NCI-H1417 treated with DMSO at 0.1 percent for 48 hours (cell line): Measurements from ENCODE around the gene CSTPP1.
"Not testable (repeated sequence)": the region's sequence is repeated elsewhere in the genome, so short reads cannot be mapped to it uniquely, and the experiment has no call there.

Source experiments
- DNase-seq: peaks from one replicate; lab custom pipeline; 2025; lab: John Stamatoyannopoulos, UW

The CSTPP1 gene

GRCh38 chr11:46991391-46991790 lies 54.8 kb downstream of the CSTPP1 start:
- no peak for DNase-seq

- DNase-seq = not testable (repeated sequence)
Observed at GRCh38 chr11:46992386-46992785, 55.8 kb downstream of the CSTPP1 start.

GRCh38 chr11:46997796-46998195 lies 61.2 kb downstream of the CSTPP1 start:
- DNase-seq = not testable (repeated sequence)

- no peak for DNase-seq
Observed at GRCh38 chr11:46999217-46999616, 62.7 kb downstream of the CSTPP1 start.

- no peak for DNase-seq
Observed at GRCh38 chr11:47000033-47000432, 63.5 kb downstream of the CSTPP1 start.

- DNase-seq = peak; percentile 41
Observed at GRCh38 chr11:47001781-47002181, 65.2 kb downstream of the CSTPP1 start.

- DNase-seq = no peak
Observed at GRCh38 chr11:47002390-47002789, 65.8 kb downstream of the CSTPP1 start.

- no peak for DNase-seq
Observed at GRCh38 chr11:47003180-47003877, 66.8 kb downstream of the CSTPP1 start.

- no peak for DNase-seq
Observed at GRCh38 chr11:47004595-47005033, 68.1 kb downstream of the CSTPP1 start.

GRCh38 chr11:47005441-47005840 lies 68.9 kb downstream of the CSTPP1 start:
- DNase-seq = no peak

- no peak for DNase-seq
Observed at GRCh38 chr11:47007579-47007978, 71.0 kb downstream of the CSTPP1 start.

- no peak for DNase-seq
Observed at GRCh38 chr11:47010179-47010578, 73.6 kb downstream of the CSTPP1 start.

GRCh38 chr11:47014097-47014496 lies 77.5 kb downstream of the CSTPP1 start:
- no peak for DNase-seq

GRCh38 chr11:47018637-47019036 lies 82.1 kb downstream of the CSTPP1 start:
- DNase-seq = no peak

GRCh38 chr11:47020793-47021526 lies 84.4 kb downstream of the CSTPP1 start:
- DNase-seq = no peak

- DNase-seq = no peak
Observed at GRCh38 chr11:47021527-47021818, 84.9 kb downstream of the CSTPP1 start.

- no peak for DNase-seq
Observed at GRCh38 chr11:47021965-47022364, 85.4 kb downstream of the CSTPP1 start.

GRCh38 chr11:47028195-47029093 lies 91.9 kb downstream of the CSTPP1 start:
- no peak for DNase-seq

- DNase-seq = no peak
Observed at GRCh38 chr11:47033439-47033838, 96.9 kb downstream of the CSTPP1 start.

GRCh38 chr11:47034091-47034490 lies 97.5 kb downstream of the CSTPP1 start:
- DNase-seq = no peak

GRCh38 chr11:47035108-47035507 lies 98.5 kb downstream of the CSTPP1 start:
- DNase-seq = no peak

- DNase-seq = no peak
Observed at GRCh38 chr11:47044119-47044518, 107.6 kb downstream of the CSTPP1 start.

- DNase-seq = no peak
Observed at GRCh38 chr11:47047972-47048371, 111.4 kb downstream of the CSTPP1 start.
